GM23338 (cell line): ENCODE data around the gene CD47. TPM values are rescaled to one million over a fixed set of nuclear protein-coding genes. Genes with fewer than 3 reads are reported as not detected.

ENCODE experiments used
- ATAC-seq: fragments of 200-7000 bp; cut with Tn5 transposase; 3 replicates; pipeline ENCODE4 v1.9.1; 2020
- DNase-seq: peaks from one replicate; pipeline ENCODE4 v3.0.0-alpha.2; 2015; ENCODE audit warnings: low spot score
- H2AFZ ChIP-seq: fragments of 200-600 bp; sonication (generic); 2 replicates; pipeline ENCODE4 v1.8.0; 2016; ENCODE audit warnings: antibody characterized with exemption, mild to moderate bottlenecking, moderate library complexity
- H3F3A ChIP-seq: fragments of 200-600 bp; sonication (generic); replicated peaks from 2 replicates; pipeline ENCODE4 v1.8.0; 2017; ENCODE audit warnings: antibody characterized with exemption, mixed run types, low read depth
- H3K27ac ChIP-seq: fragments of 200-600 bp; sonication (generic); 2 replicates; pipeline ENCODE4 v1.6.1; 2016; ENCODE audit warnings: low read depth
- H3K27me3 ChIP-seq: fragments of 200-600 bp; sonication (generic); 2 replicates; pipeline ENCODE4 v1.8.0; 2016; ENCODE audit warnings: mild to moderate bottlenecking, mixed run types, moderate library complexity; ENCODE audit not compliant: insufficient read depth
- H3K36me3 ChIP-seq: fragments of 200-600 bp; sonication (generic); 2 replicates; pipeline ENCODE4 v1.8.0; 2016; ENCODE audit warnings: mild to moderate bottlenecking; ENCODE audit not compliant: insufficient read depth
- H3K4me1 ChIP-seq: fragments of 200-600 bp; sonication (generic); 2 replicates; pipeline ENCODE4 v1.8.0; 2016; ENCODE audit warnings: mild to moderate bottlenecking, moderate library complexity; ENCODE audit not compliant: insufficient read depth
- H3K4me2 ChIP-seq: fragments of 200-600 bp; sonication (generic); 2 replicates; pipeline ENCODE4 v1.7.1; 2017; ENCODE audit warnings: mixed run types
- H3K4me3 ChIP-seq: fragments of 200-600 bp; sonication (generic); 2 replicates; pipeline ENCODE4 v1.6.1; 2016; ENCODE audit warnings: mixed run types
- H3K79me2 ChIP-seq: fragments of 200-600 bp; sonication (generic); replicated peaks from 2 replicates; pipeline ENCODE4 v1.8.0; 2017; ENCODE audit warnings: mild to moderate bottlenecking; ENCODE audit not compliant: insufficient read depth
- H3K9me2 ChIP-seq: fragments of 200-600 bp; sonication (generic); 2 replicates; pipeline ENCODE4 v1.8.0; 2017; ENCODE audit not compliant: insufficient read depth
- H4K20me1 ChIP-seq: fragments of 200-600 bp; sonication (generic); replicated peaks from 2 replicates; pipeline ENCODE4 v1.8.0; 2017; ENCODE audit warnings: mild to moderate bottlenecking; ENCODE audit not compliant: insufficient read depth
- H3K27ac Mint-ChIP-seq: 2 replicates; pipeline ENCODE4 v1.8.0; 2020; ENCODE audit warnings: inconsistent platforms, mild to moderate bottlenecking, moderate library complexity, mixed read lengths
- H3K27me3 Mint-ChIP-seq: 3 replicates; pipeline ENCODE4 v1.8.0; 2022; ENCODE audit warnings: low read depth, mild to moderate bottlenecking, moderate library complexity, mixed read lengths, inconsistent platforms; ENCODE audit not compliant: insufficient read depth, poor library complexity
- H3K36me3 Mint-ChIP-seq: 3 replicates; pipeline ENCODE4 v1.8.0; 2021; ENCODE audit warnings: low read depth, mild to moderate bottlenecking, inconsistent platforms, moderate library complexity, mixed read lengths
- H3K4me1 Mint-ChIP-seq: 3 replicates; pipeline ENCODE4 v1.8.0; 2020; ENCODE audit warnings: mild to moderate bottlenecking, inconsistent platforms, mixed read lengths
- H3K4me3 Mint-ChIP-seq: 3 replicates; pipeline ENCODE4 v1.8.0; 2021; ENCODE audit warnings: moderate library complexity, mild to moderate bottlenecking, inconsistent platforms, mixed read lengths
- H3K9me3 Mint-ChIP-seq: 3 replicates; pipeline ENCODE4 v1.8.0; 2020; ENCODE audit warnings: moderate library complexity, mild to moderate bottlenecking, inconsistent platforms, mixed read lengths
- CREB1 ChIP-seq: fragments of 250-450 bp; sonication (Bioruptor Pico); IDR thresholded peaks from 2 replicates; pipeline ENCODE4 v1.5.0; 2020; ENCODE audit warnings: low read depth, mild to moderate bottlenecking, moderate library complexity
- EZH2phosphoT487 ChIP-seq: fragments of 200-600 bp; sonication (generic); IDR thresholded peaks from one replicate; pipeline ENCODE4 v1.8.1; 2018; ENCODE audit warnings: antibody characterized with exemption; ENCODE audit not compliant: unreplicated experiment
- REST ChIP-seq: IDR thresholded peaks from one replicate; pipeline ENCODE4 v1.6.1; 2018; ENCODE audit warnings: antibody characterized with exemption; ENCODE audit not compliant: unreplicated experiment
- ZNF462 ChIP-seq: fragments of 250-450 bp; sonication (Bioruptor Pico); IDR thresholded peaks from 2 replicates; pipeline ENCODE4 v1.5.0; 2020; ENCODE audit warnings: mild to moderate bottlenecking, moderate library complexity
- polyA plus RNA-seq: library from polyadenylated mRNA; unstranded; fragments of >200 nt; fragmentation: Nextera tagmentation; extraction: Ambion mirVana; gene quantifications from 2 replicates; pipeline ENCODE4 v1.2.1, GENCODE V29; 2016
- total RNA-seq: library from RNA; depleted of rRNA; stranded (reverse); fragments of >200 nt; shearing (Covaris generic); gene quantifications from 2 replicates; pipeline ENCODE4 v1.2.3, GENCODE V29; 2014

The CD47 gene
- total and polyA plus RNA-seq, 2 experiments from 2014 or later = 22.1 to 26.9 TPM

DNA sequence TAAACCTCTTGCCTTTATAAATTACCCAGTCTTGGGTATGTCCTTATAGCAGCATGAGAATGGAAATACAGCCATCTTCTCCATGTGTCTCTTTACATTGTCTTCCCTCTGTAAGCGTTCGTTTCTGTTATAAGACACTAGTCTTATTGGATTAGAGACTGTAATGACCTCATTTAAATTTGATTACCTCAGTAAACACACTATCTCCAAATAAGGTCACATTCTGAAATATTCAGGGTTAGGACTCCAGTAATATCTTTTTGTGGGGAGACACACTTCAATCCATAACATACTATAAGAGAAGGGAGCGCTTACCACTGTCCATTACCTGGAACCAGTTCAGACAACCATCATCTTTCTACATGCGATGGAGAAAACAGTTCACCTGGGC lies 34.3 kb upstream of the CD47 start (continued):
- TF ChIP-seq ZNF462 (CRISPR knock-in tag) (no peak), EZH2phosphoT487 (no peak), CREB1 (CRISPR knock-in tag) (no peak)

DNA sequence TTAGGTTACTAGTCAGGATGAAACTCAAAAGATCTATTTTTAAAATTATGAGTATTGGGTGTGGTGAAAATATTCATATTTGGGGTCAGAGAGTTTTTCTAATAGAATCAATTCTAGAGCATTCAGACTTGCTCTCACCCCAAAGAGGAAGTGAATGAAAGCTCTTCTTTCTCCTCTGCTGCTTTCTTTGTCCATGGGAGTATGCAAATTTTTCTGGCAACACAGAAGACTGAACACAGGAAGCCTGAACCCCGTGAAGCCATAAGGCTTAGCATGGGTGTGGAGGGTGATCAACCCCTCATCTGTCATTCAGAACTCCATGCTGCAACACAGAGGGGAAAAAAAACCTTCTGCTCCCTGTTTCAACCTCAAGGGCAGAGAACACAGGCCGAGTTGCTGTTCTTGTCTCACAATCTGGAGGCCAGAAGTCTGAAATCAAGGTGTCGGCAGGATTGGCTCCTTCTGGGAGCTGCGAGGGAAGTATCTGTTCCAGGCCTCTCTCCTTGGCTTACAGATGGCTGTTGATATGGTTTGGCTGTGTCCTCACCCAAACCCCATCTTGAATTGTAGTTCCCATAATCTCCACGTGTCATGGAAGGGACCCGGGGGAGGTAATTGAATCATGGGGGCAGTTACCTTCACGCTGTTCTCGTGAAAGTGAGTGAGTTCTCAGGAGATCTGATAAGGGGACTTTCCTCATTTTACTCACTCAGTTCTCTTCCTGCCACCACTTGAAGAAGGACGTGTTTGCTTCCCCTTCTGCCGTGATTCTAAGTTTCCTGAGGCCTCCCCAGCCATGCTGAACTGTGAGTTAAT lies 33.7 kb upstream of the CD47 start:
- H3K27me3 Mint-ChIP-seq = peaks cover 4% of the 10 kb centered on the region
- H3K36me3 Mint-ChIP-seq = no peaks in the 10 kb centered on the region
- Histone ChIP-seq H3K27me3 (no peaks in the 10 kb centered on the region), H3K4me1 (0 out of 2 replicates have a peak, but pooled peaks cover 3% of the 10 kb centered on the region), H3K27ac (no peak overlapping the region), H3K4me2 (no peak overlapping the region), H3K79me2 (no peaks in the 10 kb centered on the region), H3K9me2 (peaks cover 9% of the 10 kb centered on the region; the same call in 1 of the 2 replicates), H4K20me1 (no peaks in the 10 kb centered on the region), H3F3A (no peaks in the 10 kb centered on the region), H2AFZ (peak overlapping the region; percentile 33; the same call in 1 of the 2 replicates), H3K36me3 (no peaks in the 10 kb centered on the region), H3K4me3 (no peak overlapping the region)
- H3K9me3 Mint-ChIP-seq = no peaks in the 10 kb centered on the region; the same call in 2 of the 3 replicates
- H3K4me3 Mint-ChIP-seq = no peak overlapping the region
- peaks cover 20% of the 10 kb centered on the region for H3K4me1 Mint-ChIP-seq
- peak; percentile 7 for DNase-seq
- H3K27ac Mint-ChIP-seq = peak overlapping the region; percentile 84
- no peak; the same call in 2 of the 3 replicates for ATAC-seq
- no peak for TF ChIP-seq REST
